Cardiac ventricle fibroblast (primary cell): ENCODE results near the gene ANKRD40CL. TPM values are rescaled to one million over a fixed set of nuclear protein-coding genes. Genes with fewer than 3 reads are reported as not detected.

ENCODE experiments used
- total RNA-seq: library from RNA; depleted of rRNA; stranded (reverse); fragments of >200 nt; gene quantifications from 2 replicates; pipeline ENCODE4 v1.2.3, GENCODE V29; 2015

Gene ANKRD40CL
- not detected in 2 replicates for total RNA-seq

GRCh38 chr17:50767446-50767845 is at the start of gene ANKRD40CL:
Gene ANKRD40CL, minus strand, starts transcription at chr17:50767518. Its CDS starts 605 bp downstream, at chr17:50766913.

GRCh38 chr17:50719144-50719923 is 48.0 kb downstream of the ANKRD40CL start, which contains the start of gene LUC7L3:
Gene LUC7L3, plus strand, starts transcription at chr17:50719603. Its CDS starts 130 bp downstream, at chr17:50719733.

Other genes with a start within 250 kb of the ANKRD40CL start
- not detected in 2 replicates for gene EPN3, start 234.8 kb downstream of the ANKRD40CL start, total RNA-seq
- gene SPATA20, start 220.3 kb downstream of the ANKRD40CL start, total RNA-seq: 68.9 and 129 TPM in 2 replicates
- gene CACNA1G, start 206.8 kb downstream of the ANKRD40CL start, total RNA-seq: 1.8 and 2.1 TPM in 2 replicates
- 26.9 and 32.6 TPM in 2 replicates for gene ABCC3, start 132.6 kb downstream of the ANKRD40CL start, total RNA-seq
- gene ANKRD40, start 59.6 kb downstream of the ANKRD40CL start, total RNA-seq: 21.0 and 22.0 TPM in 2 replicates
- gene LUC7L3, start 47.9 kb downstream of the ANKRD40CL start, total RNA-seq: 14.6 and 26.2 TPM in 2 replicates
- not detected in 2 replicates for gene WFIKKN2, start 68.1 kb upstream of the ANKRD40CL start, total RNA-seq
- 7.8 and 14.3 TPM in 2 replicates for gene TOB1, start 98.8 kb upstream of the ANKRD40CL start, total RNA-seq